HG03175 (cell line): Measurements from ENCODE around the gene ABCF2.
A peak's percentile ranks its signal among the peaks of the same experiment; 100 is the strongest.

Experiments used
- ATAC-seq: cut with Tn5 transposase; IDR thresholded peaks from one replicate; pipeline ENCODE4 v1.9.1; 2021; ENCODE audit warnings: mild to moderate bottlenecking, moderate library complexity; ENCODE audit not compliant: unreplicated experiment

ABCF2 gene

GRCh38 chr7:151252961-151253711 is 26.1 kb upstream of the ABCF2 start:
- no peak for ATAC-seq

GRCh38 chr7:151252561-151252835 is 25.5 kb upstream of the ABCF2 start:
- ATAC-seq, result no peak

GRCh38 chr7:151251689-151252560 is 24.9 kb upstream of the ABCF2 start:
- ATAC-seq, result no peak

- ATAC-seq, result no peak
Measured at GRCh38 chr7:151251328-151251688, 24.3 kb upstream of the ABCF2 start.

- no peak for ATAC-seq
Measured at GRCh38 chr7:151250181-151251132, 23.5 kb upstream of the ABCF2 start.

GRCh38 chr7:151249732-151250072 is 22.7 kb upstream of the ABCF2 start:
- no peak for ATAC-seq

GRCh38 chr7:151249034-151249731 is 22.2 kb upstream of the ABCF2 start:
- ATAC-seq, result no peak

- no peak for ATAC-seq
Measured at GRCh38 chr7:151248346-151249033, 21.5 kb upstream of the ABCF2 start, which contains the start of gene SMARCD3. TSS of gene SMARCD3 (minus strand) at chr7:151248694. CDS start at chr7:151248562, 132 bp downstream.

- no peak for ATAC-seq
Measured at GRCh38 chr7:151247611-151248345, 20.8 kb upstream of the ABCF2 start.

- no peak for ATAC-seq
Measured at GRCh38 chr7:151246851-151247580, 20.0 kb upstream of the ABCF2 start.

GRCh38 chr7:151246102-151246850 is 19.3 kb upstream of the ABCF2 start:
- no peak for ATAC-seq

- peak; percentile 36 for ATAC-seq
Measured at GRCh38 chr7:151245360-151246101, 18.5 kb upstream of the ABCF2 start.

GRCh38 chr7:151244841-151245346 is 17.9 kb upstream of the ABCF2 start:
- ATAC-seq, result no peak

GRCh38 chr7:151244196-151244840 is 17.3 kb upstream of the ABCF2 start:
- no peak for ATAC-seq

GRCh38 chr7:151243408-151244195 is 16.6 kb upstream of the ABCF2 start:
- no peak for ATAC-seq

- ATAC-seq, result no peak
Measured at GRCh38 chr7:151243045-151243349, 16.0 kb upstream of the ABCF2 start.
